Sigmoid colon (tissue), 4 donors: ENCODE measurements around the gene ZNF318.

Source experiments
- EP300 ChIP-seq, 4 donors: sonication (generic); formaldehyde crosslinking; IDR thresholded peaks; one replicate each; pipeline ENCODE4 v1.6.1; 2017; ENCODE audit warnings: antibody characterized with exemption in 4 of 4
- POLR2A ChIP-seq, 2 donors: fragments of 450-650 bp; IDR thresholded peaks; one replicate each; pipeline ENCODE4 v1.6.1; 2016; ENCODE audit warnings: antibody characterized with exemption in 2 of 2, mild to moderate bottlenecking in 2 of 2, moderate library complexity in 2 of 2
- POLR2AphosphoS5 ChIP-seq, 4 donors: sonication (generic); formaldehyde crosslinking; IDR thresholded peaks; one replicate each; pipeline ENCODE4 v1.6.1; 2017; ENCODE audit warnings: antibody characterized with exemption in 4 of 4
- TF ChIP-seq, protein P1 (sequence below), 4 experiments: fragments of 450-650 bp in 3 of 4; fragments of 200-600 bp in 1 of 4; IDR thresholded peaks; one replicate each; pipeline ENCODE4 v1.5.1; 2016 to 2019; ENCODE audit warnings: antibody characterized with exemption in 4 of 4, mild to moderate bottlenecking in 3 of 4, moderate library complexity in 2 of 4

DNA sequence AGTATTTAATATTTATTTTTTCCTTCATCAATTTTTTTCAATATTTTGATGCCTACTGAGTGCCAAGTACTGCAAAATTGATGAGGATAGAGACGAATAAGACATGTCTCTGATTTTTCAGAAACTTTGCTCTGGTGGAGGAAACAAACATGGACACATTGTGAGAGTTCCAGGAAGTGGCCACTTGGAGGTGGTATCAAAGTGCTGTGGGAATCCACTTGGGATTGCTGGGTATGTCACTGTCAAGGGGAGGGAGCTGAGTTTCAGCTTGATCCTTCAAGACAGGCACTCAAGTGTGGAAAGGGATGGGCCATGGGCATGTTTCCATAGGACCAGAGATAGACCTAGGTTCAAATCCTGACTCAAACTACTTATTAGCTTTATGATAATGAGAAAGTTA, 33.4 kb upstream of the ZNF318 start:
- TF ChIP-seq EP300 (IDR thresholded peaks at IDR 0.05) (no peak), POLR2A (IDR thresholded peaks at IDR 0.05) (no peak), POLR2AphosphoS5 (IDR thresholded peaks at IDR 0.05) (no peak)
- TF ChIP-seq, protein P1, sequence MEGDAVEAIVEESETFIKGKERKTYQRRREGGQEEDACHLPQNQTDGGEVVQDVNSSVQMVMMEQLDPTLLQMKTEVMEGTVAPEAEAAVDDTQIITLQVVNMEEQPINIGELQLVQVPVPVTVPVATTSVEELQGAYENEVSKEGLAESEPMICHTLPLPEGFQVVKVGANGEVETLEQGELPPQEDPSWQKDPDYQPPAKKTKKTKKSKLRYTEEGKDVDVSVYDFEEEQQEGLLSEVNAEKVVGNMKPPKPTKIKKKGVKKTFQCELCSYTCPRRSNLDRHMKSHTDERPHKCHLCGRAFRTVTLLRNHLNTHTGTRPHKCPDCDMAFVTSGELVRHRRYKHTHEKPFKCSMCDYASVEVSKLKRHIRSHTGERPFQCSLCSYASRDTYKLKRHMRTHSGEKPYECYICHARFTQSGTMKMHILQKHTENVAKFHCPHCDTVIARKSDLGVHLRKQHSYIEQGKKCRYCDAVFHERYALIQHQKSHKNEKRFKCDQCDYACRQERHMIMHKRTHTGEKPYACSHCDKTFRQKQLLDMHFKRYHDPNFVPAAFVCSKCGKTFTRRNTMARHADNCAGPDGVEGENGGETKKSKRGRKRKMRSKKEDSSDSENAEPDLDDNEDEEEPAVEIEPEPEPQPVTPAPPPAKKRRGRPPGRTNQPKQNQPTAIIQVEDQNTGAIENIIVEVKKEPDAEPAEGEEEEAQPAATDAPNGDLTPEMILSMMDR (IDR thresholded peaks at IDR 0.05): no peak
